MG63 (cell line): ENCODE measurements around the gene ZBTB7A. TPM values are rescaled to one million over a fixed set of nuclear protein-coding genes. Genes with fewer than 3 reads are reported as not detected.
"Not testable (repeated sequence)": the region's sequence is repeated elsewhere in the genome, so short reads cannot be mapped to it uniquely, and the experiment has no call there.

Source experiments
- DNase-seq: peaks from one replicate; pipeline ENCODE4 v3.0.0-alpha.2; 2020
- H3K27me3 ChIP-seq: fragments of 250-450 bp; sonication (Bioruptor Pico); 2 replicates; pipeline ENCODE4 v1.5.1; 2020; ENCODE audit warnings: mild to moderate bottlenecking, moderate library complexity
- H3K36me3 ChIP-seq: fragments of 250-450 bp; sonication (Bioruptor Pico); 2 replicates; pipeline ENCODE4 v1.5.1; 2020; ENCODE audit warnings: mild to moderate bottlenecking, moderate library complexity
- H3K4me3 ChIP-seq: fragments of 250-450 bp; sonication (Bioruptor Pico); 2 replicates; pipeline ENCODE4 v1.5.1; 2020; ENCODE audit warnings: mild to moderate bottlenecking, moderate library complexity
- H3K9me3 ChIP-seq: fragments of 250-450 bp; sonication (Bioruptor Pico); 2 replicates; pipeline ENCODE4 v1.5.1; 2020; ENCODE audit warnings: mild to moderate bottlenecking, moderate library complexity
- total RNA-seq: library from RNA; depleted of rRNA; stranded (reverse); fragments of >200 nt; shearing (Covaris generic); gene quantifications from 2 replicates; pipeline ENCODE4 v1.2.3, GENCODE V29; 2014; ENCODE audit warnings: low replicate concordance

The ZBTB7A gene
- total RNA-seq, 1 experiment from 2014 or later, result 8.7 TPM

DNA sequence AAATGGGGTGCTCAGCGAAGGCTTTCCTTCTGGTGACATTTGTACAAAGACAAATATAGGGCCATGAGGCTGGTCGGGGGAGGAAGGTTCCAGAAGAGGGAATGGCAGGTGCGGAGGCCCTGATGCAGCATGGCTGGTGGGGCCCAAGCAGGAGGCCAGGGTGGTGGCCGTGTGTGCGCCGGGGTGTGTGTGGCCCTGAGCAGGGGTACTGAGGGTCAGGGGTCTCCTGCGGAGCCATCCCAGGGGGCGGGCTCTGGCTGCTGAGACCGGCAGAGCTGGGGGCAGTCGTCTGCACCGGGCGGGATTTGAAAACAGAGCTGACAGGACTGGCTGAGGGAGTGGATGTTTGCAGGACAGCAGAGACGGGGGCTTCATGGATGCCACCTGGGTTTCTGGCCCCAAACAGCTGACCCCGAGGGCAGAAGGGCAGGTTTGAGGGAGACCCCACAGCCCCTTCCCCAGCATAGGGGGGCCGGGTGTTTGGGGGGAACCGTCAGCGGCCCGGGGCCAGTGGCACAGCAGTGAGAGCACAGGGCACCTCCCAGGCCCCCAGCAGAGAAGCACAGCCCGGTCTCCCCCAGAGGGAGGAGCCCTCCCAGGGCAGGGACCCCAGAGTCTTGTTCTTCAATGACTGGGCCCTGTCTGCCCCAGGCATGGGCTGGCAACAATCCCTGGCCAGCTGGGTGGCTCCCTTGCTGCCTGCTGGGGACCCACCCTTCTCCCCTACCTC is 47.8 kb downstream of the ZBTB7A start:
- DNase-seq, result no peak
- H3K27me3 ChIP-seq, result no peaks in the 10 kb centered on the region

DNA sequence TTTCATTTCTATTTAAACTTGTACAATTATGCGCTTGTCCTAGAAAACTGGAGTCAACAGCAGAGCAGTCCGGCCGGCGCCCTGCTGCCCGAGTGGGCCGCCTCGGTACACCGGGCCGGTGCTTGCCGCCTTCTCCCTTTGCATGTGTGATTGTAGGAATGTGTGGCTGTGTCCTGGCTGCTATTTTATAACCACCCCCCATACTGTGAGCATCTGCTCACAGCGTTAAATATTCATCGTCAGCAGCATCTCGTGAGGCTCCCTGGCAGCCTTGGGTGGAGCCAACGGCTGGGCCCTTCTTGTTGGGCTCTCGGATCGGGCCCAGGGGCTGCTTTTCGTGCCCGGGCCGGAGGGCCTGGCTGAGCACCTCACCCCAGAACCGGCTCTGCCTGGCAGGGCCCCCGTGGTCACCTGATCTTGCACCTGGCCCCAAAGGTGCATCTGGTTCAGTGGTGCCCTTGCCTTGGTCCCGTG is 48.5 kb downstream of the ZBTB7A start:
- H3K36me3 ChIP-seq, result peaks cover 2% of the 10 kb centered on the region; the same call in 1 of the 2 replicates
- DNase-seq, result no peak
- H3K4me3 ChIP-seq, result no peak overlapping the region
- H3K9me3 ChIP-seq, result no peaks in the 10 kb centered on the region
- H3K27me3 ChIP-seq, result no peaks in the 10 kb centered on the region

More for the DNA sequence above, 47.8 kb downstream of the ZBTB7A start:
- H3K4me3 ChIP-seq, result no peak overlapping the region
- no peaks in the 10 kb centered on the region for H3K9me3 ChIP-seq
- peaks cover 2% of the 10 kb centered on the region; the same call in 1 of the 2 replicates for H3K36me3 ChIP-seq

DNA sequence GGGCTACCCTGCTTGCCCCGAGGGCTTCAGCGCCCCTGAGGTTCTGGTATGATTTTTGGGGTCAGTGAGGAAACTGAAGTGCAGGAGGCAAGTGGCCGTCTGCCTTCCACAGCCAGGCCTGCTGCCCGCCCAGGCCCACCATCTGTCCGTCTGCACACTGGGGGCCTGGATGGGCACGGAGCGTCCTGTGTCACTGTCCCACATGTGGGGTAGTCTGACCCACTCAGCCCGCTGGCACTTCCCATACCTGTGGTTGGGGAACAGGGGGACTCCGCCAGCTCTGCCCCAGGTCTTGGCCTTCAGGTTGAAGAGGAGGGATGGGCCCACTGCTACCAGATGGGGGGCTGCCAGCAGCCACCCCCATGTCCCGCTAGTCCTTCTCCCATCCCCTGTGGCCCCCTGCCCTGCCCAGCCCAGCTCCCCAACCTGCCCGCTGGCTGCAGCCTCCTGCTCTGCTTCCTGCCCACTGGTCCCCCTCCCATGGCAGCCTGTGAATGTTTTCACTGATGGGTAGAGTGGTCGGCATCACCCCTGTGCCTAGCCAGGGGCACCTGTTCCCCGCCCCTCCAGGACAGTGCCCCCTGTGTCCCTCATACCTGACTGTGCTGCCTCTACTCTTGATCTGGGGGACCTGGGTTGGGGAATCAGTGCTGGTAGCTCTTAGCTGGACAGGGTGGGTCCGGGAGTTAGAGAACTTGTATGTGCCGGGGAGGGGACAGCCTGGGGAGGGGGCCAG is 49.6 kb downstream of the ZBTB7A start:
- Histone ChIP-seq H3K9me3 (no peaks in the 10 kb centered on the region), H3K4me3 (no peak overlapping the region), H3K27me3 (no peaks in the 10 kb centered on the region), H3K36me3 (peaks cover 2% of the 10 kb centered on the region; the same call in 1 of the 2 replicates)
- no peak for DNase-seq

DNA sequence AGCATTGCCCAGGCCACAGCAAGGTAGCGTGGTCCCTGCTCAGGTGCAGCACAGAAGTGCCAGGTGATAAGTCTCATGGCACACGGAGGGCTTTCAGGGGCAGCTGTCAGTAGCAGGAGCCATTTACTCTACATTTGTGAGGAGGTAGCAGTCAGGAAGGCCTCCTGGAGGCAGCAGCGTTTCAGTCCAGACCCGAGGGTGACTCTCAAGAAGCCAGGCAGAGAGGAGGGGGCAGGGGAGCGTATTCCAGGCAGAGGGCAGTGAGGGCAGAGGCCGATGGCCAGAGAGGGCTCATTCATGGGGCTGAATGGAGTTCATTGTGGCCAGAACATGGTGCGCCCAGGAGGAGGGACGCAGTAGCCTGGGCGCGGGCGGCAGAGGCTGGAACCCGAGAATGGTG is 50.2 kb downstream of the ZBTB7A start:
- H3K9me3 ChIP-seq, result no peaks in the 10 kb centered on the region
- no peak overlapping the region for H3K4me3 ChIP-seq
- no peaks in the 10 kb centered on the region for H3K27me3 ChIP-seq
- H3K36me3 ChIP-seq, result no peaks in the 10 kb centered on the region
- DNase-seq, result no peak

DNA sequence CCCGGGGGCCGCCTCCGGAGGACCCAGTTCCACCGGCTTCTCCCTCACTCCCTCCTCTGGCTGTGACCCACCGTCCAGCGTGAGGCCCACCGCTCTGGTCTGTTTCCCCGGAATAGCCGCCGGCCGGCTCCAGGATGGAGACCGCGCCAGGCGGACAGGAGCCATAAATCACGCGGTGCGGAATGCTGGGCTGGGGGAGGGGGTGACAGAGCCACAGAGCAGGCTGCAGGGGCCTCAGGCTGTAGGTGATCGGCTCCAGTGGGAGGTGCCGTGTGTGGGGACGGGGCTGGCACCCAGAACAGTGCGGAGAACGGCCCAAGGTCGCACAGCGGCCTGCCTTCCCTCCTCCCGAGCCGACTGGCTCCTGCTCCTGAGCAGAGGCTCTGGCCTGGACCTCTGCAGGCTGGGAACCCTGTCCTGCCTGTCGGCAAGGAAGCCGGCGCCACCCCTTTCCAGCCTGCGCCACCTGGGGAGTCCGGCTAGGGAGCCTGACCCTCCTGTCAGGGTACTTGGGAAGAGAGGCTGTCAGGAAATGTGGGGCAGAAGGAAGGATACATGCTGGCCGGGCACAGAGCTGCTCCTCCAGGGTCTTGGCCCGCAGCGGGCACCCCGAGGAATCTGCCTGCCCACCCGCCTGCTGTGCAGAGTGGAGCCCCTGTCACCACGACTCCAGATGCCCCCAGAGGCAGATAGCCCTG is 50.8 kb downstream of the ZBTB7A start:
- Histone ChIP-seq H3K36me3 (no peaks in the 10 kb centered on the region; the same call in 1 of the 2 replicates), H3K9me3 (no peaks in the 10 kb centered on the region), H3K27me3 (no peaks in the 10 kb centered on the region), H3K4me3 (no peak overlapping the region)
- no peak for DNase-seq

DNA sequence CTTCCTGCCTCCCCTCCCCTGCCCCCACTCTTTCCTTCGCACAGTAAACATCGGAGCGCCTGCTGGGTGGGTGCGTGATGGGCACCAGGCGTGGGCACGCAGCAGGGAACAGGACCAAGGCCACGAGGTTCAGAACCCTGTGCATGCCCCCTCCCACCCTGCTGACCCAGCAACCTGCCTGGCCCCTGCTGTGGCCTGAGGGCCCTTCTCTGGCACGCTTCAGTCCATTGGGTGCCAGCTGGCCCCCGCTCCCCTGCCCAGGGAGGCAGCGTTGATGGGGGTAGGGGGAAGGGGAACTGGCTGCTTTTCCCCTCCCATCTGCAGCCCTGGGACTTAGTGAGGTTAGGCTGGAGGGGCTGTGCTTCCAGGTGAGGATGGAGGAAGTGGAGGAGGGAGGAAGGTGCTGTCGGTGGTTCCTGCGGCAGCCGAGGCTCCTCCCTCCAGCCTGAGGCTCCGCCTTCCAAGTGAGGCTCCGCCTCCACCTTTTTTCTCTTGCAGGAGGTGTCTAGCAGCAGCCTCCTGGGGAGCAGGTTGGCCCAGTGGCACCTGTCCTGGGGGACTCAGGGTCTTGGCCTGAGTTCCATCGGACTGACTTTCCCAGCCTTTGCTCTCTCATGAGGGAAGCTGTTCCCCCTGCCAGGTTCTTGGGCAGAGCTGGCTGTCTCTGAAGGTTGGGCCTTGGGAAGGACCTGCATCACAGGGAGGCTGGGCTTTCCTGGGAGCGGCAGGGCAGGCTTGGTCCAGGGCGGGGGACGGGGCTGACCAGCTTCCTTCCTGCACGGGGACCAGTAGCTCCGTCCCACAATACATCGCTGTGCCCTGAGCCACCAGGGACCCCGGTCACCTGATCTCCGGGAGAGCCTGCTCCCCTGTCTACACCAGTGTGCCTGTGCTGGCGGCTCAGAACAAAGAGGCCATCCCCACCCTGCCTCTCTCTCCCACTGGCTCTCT is 51.9 kb downstream of the ZBTB7A start:
- DNase-seq, result no peak
- Histone ChIP-seq H3K9me3 (no peaks in the 10 kb centered on the region), H3K27me3 (no peaks in the 10 kb centered on the region), H3K36me3 (no peaks in the 10 kb centered on the region; the same call in 1 of the 2 replicates), H3K4me3 (no peak overlapping the region)

GRCh38 chr19:4013886-4014540 is 52.7 kb downstream of the ZBTB7A start:
- Histone ChIP-seq H3K36me3 (no peaks in the 10 kb centered on the region; the same call in 1 of the 2 replicates), H3K4me3 (no peak overlapping the region), H3K9me3 (no peaks in the 10 kb centered on the region), H3K27me3 (no peaks in the 10 kb centered on the region)
- no peak for DNase-seq

- H3K36me3 ChIP-seq, result no peaks in the 10 kb centered on the region; the same call in 1 of the 2 replicates
- no peak overlapping the region for H3K4me3 ChIP-seq
- H3K9me3 ChIP-seq, result no peaks in the 10 kb centered on the region
- no peak for DNase-seq
- H3K27me3 ChIP-seq, result no peaks in the 10 kb centered on the region
These were observed 53.6 kb downstream of the ZBTB7A start for GRCh38 chr19:4012975-4013634.

- Histone ChIP-seq H3K27me3 (no peaks in the 10 kb centered on the region), H3K36me3 (no peaks in the 10 kb centered on the region; the same call in 1 of the 2 replicates), H3K4me3 (no peak overlapping the region), H3K9me3 (no peaks in the 10 kb centered on the region)
- DNase-seq, result no peak
These were observed 54.4 kb downstream of the ZBTB7A start for GRCh38 chr19:4012092-4012974.

GRCh38 chr19:4011430-4011829 is 55.3 kb downstream of the ZBTB7A start:
- not testable (repeated sequence) for DNase-seq, H3K4me3 ChIP-seq, H3K36me3 ChIP-seq, H3K9me3 ChIP-seq, H3K27me3 ChIP-seq

GRCh38 chr19:4010808-4011110 is 55.9 kb downstream of the ZBTB7A start:
- Histone ChIP-seq H3K27me3 (no peaks in the 10 kb centered on the region), H3K36me3 (no peaks in the 10 kb centered on the region; the same call in 1 of the 2 replicates), H3K4me3 (no peak overlapping the region), H3K9me3 (no peaks in the 10 kb centered on the region)
- no peak for DNase-seq

GRCh38 chr19:4009990-4010807 is 56.5 kb downstream of the ZBTB7A start:
- H3K4me3 ChIP-seq, result no peak overlapping the region
- no peaks in the 10 kb centered on the region for H3K9me3 ChIP-seq
- DNase-seq, result no peak
- no peaks in the 10 kb centered on the region for H3K27me3 ChIP-seq
- no peaks in the 10 kb centered on the region; the same call in 1 of the 2 replicates for H3K36me3 ChIP-seq

DNA sequence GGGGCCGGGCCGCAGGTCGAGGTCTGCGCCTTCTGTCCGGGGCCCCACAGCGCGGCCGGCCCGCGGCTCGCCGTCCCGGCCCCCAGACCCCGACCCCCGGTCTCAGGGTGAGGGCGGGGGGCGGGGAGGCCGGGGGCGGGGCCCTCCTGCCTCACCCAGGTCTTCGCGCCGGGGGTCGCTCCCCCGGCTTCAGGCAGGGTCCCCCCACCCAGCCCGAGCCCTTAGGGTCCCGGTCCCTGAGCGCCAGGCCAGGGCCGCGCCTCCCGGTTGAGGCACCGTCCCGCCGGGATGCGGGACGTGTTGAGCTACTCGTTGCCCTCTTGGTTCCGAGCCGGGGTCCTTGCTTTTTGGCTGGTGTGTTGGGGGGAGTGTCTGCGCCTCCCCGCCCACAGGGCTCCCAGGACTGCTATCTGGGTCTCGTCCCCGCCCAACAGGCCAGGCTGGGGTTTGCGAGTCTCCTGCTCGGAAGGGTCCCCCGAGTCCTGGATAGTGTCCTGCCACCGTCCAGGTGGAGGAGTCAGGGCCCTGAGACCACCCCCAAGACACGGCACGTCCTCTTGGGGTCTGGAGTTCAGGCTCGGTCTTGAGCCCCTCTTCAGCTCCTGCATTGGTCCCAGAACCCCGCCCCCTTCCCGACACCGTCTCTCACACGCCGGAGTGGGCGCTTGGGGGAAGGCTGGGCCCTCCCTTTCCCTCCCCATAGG is 58.7 kb downstream of the ZBTB7A start:
- DNase-seq, result peak; percentile 26
- peak overlapping the region; percentile 87 for H3K4me3 ChIP-seq
- no peaks in the 10 kb centered on the region for H3K27me3 ChIP-seq
- H3K36me3 ChIP-seq, result no peaks in the 10 kb centered on the region; the same call in 1 of the 2 replicates
- no peaks in the 10 kb centered on the region for H3K9me3 ChIP-seq
